Loucy (cell line): ENCODE data around the gene RHEB.

Source experiments
- H2AFZ ChIP-seq: fragments of 200-600 bp; sonication (generic); 2 replicates; pipeline ENCODE4 v1.6.0; 2016; ENCODE audit warnings: antibody characterized with exemption, mild to moderate bottlenecking, low read length, moderate library complexity
- H3F3A ChIP-seq: fragments of 200-600 bp; 2 replicates; pipeline ENCODE4 v1.6.0; 2016; ENCODE audit warnings: antibody characterized with exemption, low read depth, mild to moderate bottlenecking
- H3K27me3 ChIP-seq: fragments of 200-600 bp; sonication (generic); 2 replicates; pipeline ENCODE4 v1.6.1; 2014; ENCODE audit warnings: low read length, mild to moderate bottlenecking; ENCODE audit not compliant: insufficient read depth, poor library complexity, severe bottlenecking
- H3K36me3 ChIP-seq: fragments of 200-600 bp; sonication (generic); 2 replicates; pipeline ENCODE4 v1.6.1; 2016; ENCODE audit warnings: low read length; ENCODE audit not compliant: insufficient read depth
- H3K4me1 ChIP-seq: fragments of 200-600 bp; sonication (generic); 2 replicates; pipeline ENCODE4 v1.5.1; 2014; ENCODE audit warnings: low read length, mild to moderate bottlenecking; ENCODE audit not compliant: insufficient read depth, poor library complexity, severe bottlenecking
- H3K4me2 ChIP-seq: fragments of 200-600 bp; sonication (generic); 2 replicates; pipeline ENCODE4 v1.6.0; 2014; ENCODE audit warnings: antibody characterized with exemption, low read length, low read depth, mild to moderate bottlenecking; ENCODE audit not compliant: poor library complexity, severe bottlenecking
- H3K4me3 ChIP-seq: fragments of 200-600 bp; sonication (generic); 2 replicates; pipeline ENCODE4 v1.5.1; 2014; ENCODE audit warnings: low read length, mild to moderate bottlenecking, mixed read lengths; ENCODE audit not compliant: poor library complexity, severe bottlenecking
- H3K79me2 ChIP-seq: fragments of 200-600 bp; sonication (generic); 2 replicates; pipeline ENCODE4 v1.6.1; 2014; ENCODE audit warnings: low read length; ENCODE audit not compliant: insufficient read depth
- H3K9ac ChIP-seq: fragments of 200-600 bp; sonication (generic); 2 replicates; pipeline ENCODE4 v1.6.0; 2014; ENCODE audit warnings: mild to moderate bottlenecking, low read depth, low read length, moderate library complexity; ENCODE audit not compliant: poor library complexity, severe bottlenecking
- H3K9me2 ChIP-seq: fragments of 200-600 bp; sonication (generic); replicated peaks from 2 replicates; pipeline ENCODE4 v1.6.1; 2016; ENCODE audit warnings: low read depth, low read length, mixed read lengths
- H3K9me3 ChIP-seq: fragments of 200-600 bp; sonication (generic); 2 replicates; pipeline ENCODE4 v1.6.1; 2014; ENCODE audit warnings: mild to moderate bottlenecking, antibody characterized with exemption, low read length, low read depth; ENCODE audit not compliant: insufficient read depth
- H4K20me1 ChIP-seq: fragments of 200-600 bp; sonication (generic); 2 replicates; pipeline ENCODE4 v1.6.0; 2014; ENCODE audit warnings: antibody characterized with exemption, low read length, mild to moderate bottlenecking; ENCODE audit not compliant: insufficient read depth, poor library complexity, severe bottlenecking
- CTCF ChIP-seq: fragments of 200-600 bp; sonication (generic); conservative IDR thresholded peaks from 2 replicates; pipeline ENCODE4 v1.5.1; 2014; ENCODE audit warnings: mild to moderate bottlenecking, antibody characterized with exemption, low read length
- EZH2phosphoT487 ChIP-seq: fragments of 200-600 bp; IDR thresholded peaks from 2 replicates; pipeline ENCODE4 v1.6.1; 2018; ENCODE audit warnings: antibody characterized with exemption, mild to moderate bottlenecking, moderate library complexity, borderline replicate concordance

Gene RHEB

GRCh38 chr7:151493083-151493482 is 26.6 kb downstream of the RHEB start:
- no peaks in the 10 kb centered on the region for H3F3A ChIP-seq
- peaks cover 35% of the 10 kb centered on the region; the same call in 1 of the 2 replicates for H3K36me3 ChIP-seq
- H4K20me1 ChIP-seq: peaks cover 66% of the 10 kb centered on the region

GRCh38 chr7:151491859-151492258 is 27.8 kb downstream of the RHEB start:
- H3K9ac ChIP-seq: no peak overlapping the region
- H3K9me2 ChIP-seq: no peaks in the 10 kb centered on the region
- TF ChIP-seq CTCF (no peak), EZH2phosphoT487 (no peak)
- H3K27me3 ChIP-seq: no peaks in the 10 kb centered on the region
- no peaks in the 10 kb centered on the region for H3K9me3 ChIP-seq
- H2AFZ ChIP-seq: no peak overlapping the region
- no peak overlapping the region for H3K4me3 ChIP-seq
- no peaks in the 10 kb centered on the region for H3K4me1 ChIP-seq
- H3F3A ChIP-seq: no peaks in the 10 kb centered on the region
- no peak overlapping the region for H3K4me2 ChIP-seq
- H3K79me2 ChIP-seq: peaks cover 82% of the 10 kb centered on the region
- H3K36me3 ChIP-seq: peaks cover 41% of the 10 kb centered on the region; the same call in 1 of the 2 replicates
- H4K20me1 ChIP-seq: peaks cover 61% of the 10 kb centered on the region

More at GRCh38 chr7:151493083-151493482, 26.6 kb downstream of the RHEB start:
- no peaks in the 10 kb centered on the region for H3K9me2 ChIP-seq
- H3K9me3 ChIP-seq: no peaks in the 10 kb centered on the region
- H3K27me3 ChIP-seq: no peaks in the 10 kb centered on the region
- H2AFZ ChIP-seq: no peak overlapping the region
- peaks cover 90% of the 10 kb centered on the region for H3K79me2 ChIP-seq
- H3K4me2 ChIP-seq: no peak overlapping the region
- H3K4me1 ChIP-seq: no peaks in the 10 kb centered on the region
- TF ChIP-seq EZH2phosphoT487 (no peak), CTCF (no peak)
- H3K9ac ChIP-seq: no peak overlapping the region
- no peak overlapping the region for H3K4me3 ChIP-seq

- Histone ChIP-seq H3K9ac (no peak overlapping the region), H3K27me3 (no peaks in the 10 kb centered on the region), H3K4me3 (no peak overlapping the region), H3F3A (no peaks in the 10 kb centered on the region), H3K9me3 (no peaks in the 10 kb centered on the region), H3K9me2 (no peaks in the 10 kb centered on the region), H3K4me1 (no peaks in the 10 kb centered on the region), H2AFZ (no peak overlapping the region), H4K20me1 (peaks cover 53% of the 10 kb centered on the region), H3K36me3 (peaks cover 54% of the 10 kb centered on the region), H3K4me2 (no peak overlapping the region), H3K79me2 (peaks cover 82% of the 10 kb centered on the region)
- TF ChIP-seq EZH2phosphoT487 (no peak), CTCF (no peak)
Measured at GRCh38 chr7:151490456-151491105, 29.1 kb downstream of the RHEB start.
